IMR-90 (cell line): ENCODE results near the gene SLC37A1. TPM values are rescaled to one million over a fixed set of nuclear protein-coding genes. Genes with fewer than 3 reads are reported as not detected.

Source experiments
- ATAC-seq: fragments of 200-7000 bp; cut with Tn5 transposase; 2 replicates; pipeline ENCODE4 v1.9.1; 2020; ENCODE audit warnings: low read depth, mild to moderate bottlenecking, moderate library complexity
- BruUV-seq: library from RNA; stranded (reverse); fragments of 400-500 nt; replicated peaks from 2 replicates; lab custom pipeline; 2021; lab: Mats Ljungman, UMichigan
- CTCF ChIA-PET: fragments of 300-600 bp; formaldehyde crosslinking; extraction: SDS; loops from one replicate; lab custom pipeline; 2021; ENCODE audit warnings: antibody characterized with exemption; lab: Yijun Ruan, JAX
- POLR2A ChIA-PET: fragments of 300-600 bp; sonication (Branson Sonifier 250); formaldehyde crosslinking; loops from one replicate; lab custom pipeline; 2022; ENCODE audit warnings: antibody characterized with exemption; ENCODE audit not compliant: unreplicated experiment; lab: Charles Lee
- DNase-seq: peaks from one replicate; pipeline ENCODE4 v3.0.0; 2013
- H2AFZ ChIP-seq: replicated peaks from 2 replicates; pipeline ENCODE3; 2013; ENCODE audit warnings: low read length, mild to moderate bottlenecking; ENCODE audit not compliant: poor library complexity
- H2AK5ac ChIP-seq: 2 replicates; pipeline ENCODE4 v1.6.1; 2013; ENCODE audit warnings: low read depth, low read length, inconsistent platforms
- H2AK9ac ChIP-seq: replicated peaks from 2 replicates; pipeline ENCODE3; 2013; ENCODE audit warnings: mild to moderate bottlenecking, low read depth, low read length, moderate library complexity; ENCODE audit not compliant: poor library complexity
- H2BK120ac ChIP-seq: 2 replicates; pipeline ENCODE4 v1.6.1; 2013; ENCODE audit warnings: low read depth, low read length, inconsistent platforms
- H2BK15ac ChIP-seq: 3 replicates; pipeline ENCODE4 v1.6.1; 2013; ENCODE audit warnings: low read depth, low read length, inconsistent platforms
- H2BK20ac ChIP-seq: 2 replicates; pipeline ENCODE4 v1.6.1; 2013; ENCODE audit warnings: low read depth, mild to moderate bottlenecking, inconsistent platforms, low read length, moderate library complexity
- H2BK5ac ChIP-seq: 2 replicates; pipeline ENCODE4 v1.6.1; 2013; ENCODE audit warnings: mild to moderate bottlenecking, low read depth, low read length, inconsistent platforms; ENCODE audit not compliant: poor library complexity, severe bottlenecking
- H3K14ac ChIP-seq: replicated peaks from 2 replicates; pipeline ENCODE4 v1.6.1; 2013; ENCODE audit warnings: low read depth, low read length, inconsistent platforms
- H3K18ac ChIP-seq: 2 replicates; pipeline ENCODE4 v1.6.1; 2013; ENCODE audit warnings: low read depth, low read length, control low read depth
- H3K23ac ChIP-seq: 2 replicates; pipeline ENCODE4 v1.6.1; 2013; ENCODE audit warnings: low read depth, low read length, inconsistent platforms
- H3K27ac ChIP-seq: 2 replicates; pipeline ENCODE4 v1.5.1; 2013; ENCODE audit warnings: mild to moderate bottlenecking, control low read depth, low read length; ENCODE audit not compliant: insufficient read depth
- H3K27me3 ChIP-seq: 2 replicates; pipeline ENCODE4 v1.6.1; 2013; ENCODE audit warnings: low read length; ENCODE audit not compliant: control insufficient read depth, insufficient read depth
- H3K36me3 ChIP-seq: 2 replicates; pipeline ENCODE4 v1.6.1; 2013; ENCODE audit warnings: low read length, mixed read lengths; ENCODE audit not compliant: control insufficient read depth, insufficient read depth
- H3K4ac ChIP-seq: 2 replicates; pipeline ENCODE4 v1.6.1; 2013; ENCODE audit warnings: low read depth, low read length, inconsistent platforms
- H3K4me1 ChIP-seq: 2 replicates; pipeline ENCODE4 v1.6.1; 2013; ENCODE audit warnings: low read length, mixed read lengths; ENCODE audit not compliant: control insufficient read depth, insufficient read depth
- H3K4me2 ChIP-seq: 2 replicates; pipeline ENCODE4 v1.6.1; 2013; ENCODE audit warnings: low read depth, mild to moderate bottlenecking, control low read depth, low read length, moderate library complexity
- H3K4me3 ChIP-seq: 2 replicates; pipeline ENCODE4 v1.5.1; 2013; ENCODE audit warnings: low read depth, mild to moderate bottlenecking, control low read depth, low read length, moderate library complexity; ENCODE audit not compliant: insufficient read depth
- H3K56ac ChIP-seq: 2 replicates; pipeline ENCODE4 v1.6.1; 2013; ENCODE audit warnings: low read length, inconsistent platforms; ENCODE audit not compliant: insufficient read depth; ENCODE audit errors: extremely low read depth
- H3K79me1 ChIP-seq, 2 experiments: 2 replicates each; pipeline ENCODE4 v1.6.1; 2013; ENCODE audit warnings: low read length in 2 of 2, inconsistent platforms in 1 of 2, low read depth in 1 of 2
- H3K9ac ChIP-seq: 2 replicates; pipeline ENCODE4 v1.6.1; 2013; ENCODE audit warnings: low read depth, low read length, control low read depth
- H3K9me1 ChIP-seq: 2 replicates; pipeline ENCODE4 v1.6.1; 2013; ENCODE audit warnings: low read length, inconsistent platforms; ENCODE audit not compliant: insufficient read depth
- H3K9me3 ChIP-seq: 2 replicates; pipeline ENCODE4 v1.6.1; 2013; ENCODE audit warnings: low read length; ENCODE audit not compliant: control insufficient read depth, insufficient read depth
- H4K20me1 ChIP-seq: 2 replicates; pipeline ENCODE4 v1.6.1; 2013; ENCODE audit warnings: low read length, inconsistent platforms; ENCODE audit not compliant: insufficient read depth
- H4K5ac ChIP-seq: 2 replicates; pipeline ENCODE4 v1.6.1; 2013; ENCODE audit warnings: mild to moderate bottlenecking, low read depth, low read length, control low read depth
- H4K8ac ChIP-seq, 2 experiments: 2 replicates each; pipeline ENCODE4 v1.6.1; 2013; ENCODE audit warnings: low read depth in 2 of 2, low read length in 2 of 2, control low read depth in 1 of 2, inconsistent platforms in 1 of 2
- H4K91ac ChIP-seq: 2 replicates; pipeline ENCODE4 v1.6.1; 2013; ENCODE audit warnings: low read depth, low read length, inconsistent platforms; ENCODE audit not compliant: insufficient read depth
- BHLHE40 ChIP-seq: fragments of 150-350 bp; IDR thresholded peaks from 2 replicates; pipeline ENCODE4 v1.6.1; 2016; ENCODE audit warnings: mild to moderate bottlenecking, low read depth, low read length
- CEBPB ChIP-seq: IDR thresholded peaks from 2 replicates; pipeline ENCODE4 v1.6.1; 2012; ENCODE audit warnings: low read depth, low read length, improper control_type of control experiment
- CHD1 ChIP-seq: IDR thresholded peaks from 2 replicates; pipeline ENCODE4 v1.6.1; 2012; ENCODE audit warnings: low read depth, low read length, improper control_type of control experiment
- CTCF ChIP-seq: conservative IDR thresholded peaks from 2 replicates; pipeline ENCODE4 v1.5.1; 2012; ENCODE audit warnings: mild to moderate bottlenecking, low read depth, low read length, improper control_type of control experiment
- ELK1 ChIP-seq: fragments of 150-350 bp; IDR thresholded peaks from 2 replicates; pipeline ENCODE4 v1.6.1; 2016; ENCODE audit warnings: low read depth, mild to moderate bottlenecking, low read length, moderate library complexity, borderline replicate concordance
- FOS ChIP-seq: fragments of 150-350 bp; IDR thresholded peaks from 2 replicates; pipeline ENCODE4 v1.6.1; 2016; ENCODE audit warnings: low read depth, low read length
- MAFK ChIP-seq: IDR thresholded peaks from 2 replicates; pipeline ENCODE4 v1.6.1; 2012; ENCODE audit warnings: low read depth, low read length, improper control_type of control experiment
- MAZ ChIP-seq: IDR thresholded peaks from 2 replicates; pipeline ENCODE4 v1.6.1; 2012; ENCODE audit warnings: low read depth, mild to moderate bottlenecking, low read length, improper control_type of control experiment, moderate library complexity, borderline replicate concordance
- MXI1 ChIP-seq: IDR thresholded peaks from 2 replicates; pipeline ENCODE4 v1.6.1; 2012; ENCODE audit warnings: low read depth, mild to moderate bottlenecking, low read length, moderate library complexity, borderline replicate concordance
- NFE2L2 ChIP-seq: fragments of 150-350 bp; IDR thresholded peaks from 2 replicates; pipeline ENCODE4 v1.6.1; 2016; ENCODE audit warnings: low read depth, mild to moderate bottlenecking, low read length
- POLR2A ChIP-seq: IDR thresholded peaks from 2 replicates; pipeline ENCODE4 v1.6.1; 2012; ENCODE audit warnings: mild to moderate bottlenecking, low read depth, low read length
- RAD21 ChIP-seq: IDR thresholded peaks from 2 replicates; pipeline ENCODE4 v1.6.1; 2012; ENCODE audit warnings: low read length, improper control_type of control experiment
- RCOR1 ChIP-seq: IDR thresholded peaks from 2 replicates; pipeline ENCODE4 v1.6.1; 2012; ENCODE audit warnings: mild to moderate bottlenecking, low read length, improper control_type of control experiment; ENCODE audit not compliant: insufficient replicate concordance
- RFX5 ChIP-seq: IDR thresholded peaks from 2 replicates; pipeline ENCODE4 v1.8.0; 2012; ENCODE audit warnings: low read depth, mild to moderate bottlenecking, low read length, moderate library complexity
- SMC3 ChIP-seq: fragments of 150-350 bp; IDR thresholded peaks from 2 replicates; pipeline ENCODE4 v1.6.1; 2016; ENCODE audit warnings: low read depth, mild to moderate bottlenecking, antibody characterized with exemption, low read length, moderate library complexity
- USF2 ChIP-seq: fragments of 150-350 bp; IDR thresholded peaks from 2 replicates; pipeline ENCODE4 v1.6.1; 2017; ENCODE audit warnings: mild to moderate bottlenecking, antibody characterized with exemption, low read length, low read depth
- WGBS, 2 experiments: methylation state at CpG; one replicate each; pipeline versions ENCODE4 v1.1.5 to v1.1.7; 2013; ENCODE audit warnings: missing lambda C conversion rate in 2 of 2; ENCODE audit not compliant: insufficient read length in 1 of 2; ENCODE audit errors: extremely low coverage in 2 of 2; 5-methylcytosine and 5-hydroxymethylcytosine counted together
- dilution Hi-C: fragments of 300-500 bp; cut with HindIII; formaldehyde crosslinking; loops from one replicate; pipeline ENCODE4 v1.14.3; 2018; ENCODE audit warnings: low sequenced_read_pairs; ENCODE audit not compliant: unreplicated experiment
- in situ Hi-C: fragments of 300-500 bp; cut with MboI; formaldehyde crosslinking; loops from 3 replicates; pipeline ENCODE4 v1.14.3; 2019; ENCODE audit warnings: low sequenced_read_pairs, inconsistent platforms, mixed read lengths
- intact Hi-C: fragments of 100-400 bp; cut with micrococcal nuclease; formaldehyde crosslinking; loops from 2 replicates; pipeline ENCODE4 v1.10.0; 2022
- polyA plus RNA-seq, 3 experiments: library from polyadenylated mRNA; depleted of rRNA; stranded (reverse); fragments of >200 nt; gene quantifications; 2 replicates each; pipeline ENCODE4 v1.2.3, GENCODE V29; 2012; ENCODE audit warnings: low replicate concordance in 1 of 3
- total RNA-seq: library from RNA; depleted of rRNA; stranded (reverse); fragments of >200 nt; gene quantifications from 2 replicates; pipeline ENCODE4 v1.2.3, GENCODE V29; 2012

The SLC37A1 gene
- total and polyA plus RNA-seq, 2 of the 4 experiments (the other 2 are of a cell fraction) = 0.36 to 0.48 TPM

GRCh38 chr21:42563261-42563660, 49.6 kb downstream of the SLC37A1 start:
- H4K20me1 ChIP-seq = no peaks in the 10 kb centered on the region
- no peak for ATAC-seq
- H3K4ac ChIP-seq = no peak overlapping the region
- no peak overlapping the region for H2BK15ac ChIP-seq
- in situ Hi-C loops (no loop called here), dilution Hi-C loops (no loop called here), intact Hi-C loops (no loop called here)
- TF ChIP-seq POLR2A = no peak
- TF ChIP-seq MAFK = no peak
- no peak for TF ChIP-seq FOS
- no peak for TF ChIP-seq ELK1
- no peak for TF ChIP-seq CTCF
- no peak for TF ChIP-seq BHLHE40
- no peak for TF ChIP-seq MAZ
- TF ChIP-seq USF2 = no peak
- TF ChIP-seq CEBPB = no peak
- no peak for TF ChIP-seq CHD1
- no peak for TF ChIP-seq SMC3
- no peak for TF ChIP-seq NFE2L2
- TF ChIP-seq RAD21 = no peak
- TF ChIP-seq RCOR1 = no peak
- no peak for TF ChIP-seq MXI1
- TF ChIP-seq RFX5 = no peak
- POLR2A ChIA-PET = no interaction called here
- no peaks in the 10 kb centered on the region for H3K9me3 ChIP-seq
- no TSS peak for BruUV-seq
- no peak overlapping the region for H2AK5ac ChIP-seq
- H3K27ac ChIP-seq = no peak overlapping the region
- H3K23ac ChIP-seq = no peak overlapping the region
- no peak overlapping the region for H3K4me3 ChIP-seq
- CTCF ChIA-PET = no interaction called here
- H3K79me1 ChIP-seq = no peaks in the 10 kb centered on the region
- no peak overlapping the region for H4K5ac ChIP-seq
- H2BK5ac ChIP-seq = no peak overlapping the region
- H2BK20ac ChIP-seq = no peak overlapping the region
- H3K9me1 ChIP-seq = no peaks in the 10 kb centered on the region
- no peak overlapping the region for H4K8ac ChIP-seq
- H2BK120ac ChIP-seq = no peak overlapping the region
- no peaks in the 10 kb centered on the region for H3K36me3 ChIP-seq
- H3K4me1 ChIP-seq = no peaks in the 10 kb centered on the region
- H2AFZ ChIP-seq = no peak overlapping the region
- H3K18ac ChIP-seq = no peak overlapping the region
- no peak overlapping the region for H4K91ac ChIP-seq
- DNase-seq = no peak
- no peak overlapping the region for H2AK9ac ChIP-seq
- peaks cover 12% of the 10 kb centered on the region; the same call in 1 of the 2 replicates for H3K27me3 ChIP-seq
- no peak overlapping the region for H3K56ac ChIP-seq
- no CpG with 5 or more reads among the region's 10 CpGs for WGBS, 2 experiments
- H3K14ac ChIP-seq = no peak overlapping the region
- no peak overlapping the region for H3K4me2 ChIP-seq
- no peak overlapping the region for H3K9ac ChIP-seq
